ENCODE measurements around the gene MAP3K7CL. TPM values are rescaled to one million over a fixed set of nuclear protein-coding genes. Genes with fewer than 3 reads are reported as not detected.
A peak's percentile ranks its signal among the peaks of the same experiment; 100 is the strongest.
"Not testable (repeated sequence)": the region's sequence is repeated elsewhere in the genome, so short reads cannot be mapped to it uniquely, and the experiment has no call there.

Gene MAP3K7CL
- total RNA-seq, 1 donor from 2014 or later = 5.8 TPM

GRCh38 chr21:29167481-29167880, 37.0 kb downstream of the MAP3K7CL start:
- not testable (repeated sequence) for DNase-seq (ENCODE audit: low spot score)

GRCh38 chr21:29168891-29169315, 38.5 kb downstream of the MAP3K7CL start:
- DNase-seq (ENCODE audit: low spot score) = no peak

GRCh38 chr21:29170944-29171343, 40.5 kb downstream of the MAP3K7CL start:
- no peak for DNase-seq (ENCODE audit: low spot score)

GRCh38 chr21:29172282-29172681, 41.8 kb downstream of the MAP3K7CL start:
- no peak for DNase-seq (ENCODE audit: low spot score)

GRCh38 chr21:29174607-29175013, 44.2 kb downstream of the MAP3K7CL start:
- DNase-seq (ENCODE audit: low spot score) = no peak

GRCh38 chr21:29175408-29176134, 45.1 kb downstream of the MAP3K7CL start:
- DNase-seq (ENCODE audit: low spot score) = peak; percentile 60

GRCh38 chr21:29176471-29177120, 46.2 kb downstream of the MAP3K7CL start:
- no peak for DNase-seq (ENCODE audit: low spot score)

GRCh38 chr21:29177800-29178199, 47.4 kb downstream of the MAP3K7CL start:
- DNase-seq (ENCODE audit: low spot score) = no peak

- DNase-seq (ENCODE audit: low spot score) = no peak
These were observed 48.5 kb downstream of the MAP3K7CL start for GRCh38 chr21:29178926-29179325.

GRCh38 chr21:29179503-29179902, 49.1 kb downstream of the MAP3K7CL start:
- no peak for DNase-seq (ENCODE audit: low spot score)

- DNase-seq (ENCODE audit: low spot score) = peak; percentile 43
These were observed 51.5 kb downstream of the MAP3K7CL start for GRCh38 chr21:29181799-29182470.

GRCh38 chr21:29182691-29183092, 52.2 kb downstream of the MAP3K7CL start:
- DNase-seq (ENCODE audit: low spot score) = no peak

GRCh38 chr21:29184037-29184436, 53.6 kb downstream of the MAP3K7CL start:
- no peak for DNase-seq (ENCODE audit: low spot score)

- no peak for DNase-seq (ENCODE audit: low spot score)
These were observed 54.7 kb downstream of the MAP3K7CL start for GRCh38 chr21:29185172-29185571.

GRCh38 chr21:29185633-29186032, 55.2 kb downstream of the MAP3K7CL start:
- no peak for DNase-seq (ENCODE audit: low spot score)

- DNase-seq (ENCODE audit: low spot score) = no peak
These were observed 55.8 kb downstream of the MAP3K7CL start for GRCh38 chr21:29186246-29186645.

- DNase-seq (ENCODE audit: low spot score) = peak; percentile 75
These were observed 57.5 kb downstream of the MAP3K7CL start for GRCh38 chr21:29187944-29188343.

GRCh38 chr21:29189353-29189752, 58.9 kb downstream of the MAP3K7CL start:
- DNase-seq (ENCODE audit: low spot score) = no peak

- DNase-seq (ENCODE audit: low spot score) = no peak
These were observed 60.5 kb downstream of the MAP3K7CL start for GRCh38 chr21:29190923-29191331.

- no peak for DNase-seq (ENCODE audit: low spot score)
These were observed 62.6 kb downstream of the MAP3K7CL start for GRCh38 chr21:29193072-29193471.

GRCh38 chr21:29193901-29194300, 63.5 kb downstream of the MAP3K7CL start:
- DNase-seq (ENCODE audit: low spot score) = no peak

- DNase-seq (ENCODE audit: low spot score) = no peak
These were observed 63.9 kb downstream of the MAP3K7CL start for GRCh38 chr21:29194342-29194741.

- DNase-seq (ENCODE audit: low spot score) = no peak
These were observed 64.4 kb downstream of the MAP3K7CL start for GRCh38 chr21:29194847-29195246.
